ENCODE results near the gene ZNF438. TPM values are rescaled to one million over a fixed set of nuclear protein-coding genes. Genes with fewer than 3 reads are reported as not detected.

Gene ZNF438
- total and polyA plus RNA-seq, 2 of the 13 experiments (the other 11 are each of a cell fraction or from before 2014, with no cell fraction given), result 0.75 to 0.83 TPM

DNA sequence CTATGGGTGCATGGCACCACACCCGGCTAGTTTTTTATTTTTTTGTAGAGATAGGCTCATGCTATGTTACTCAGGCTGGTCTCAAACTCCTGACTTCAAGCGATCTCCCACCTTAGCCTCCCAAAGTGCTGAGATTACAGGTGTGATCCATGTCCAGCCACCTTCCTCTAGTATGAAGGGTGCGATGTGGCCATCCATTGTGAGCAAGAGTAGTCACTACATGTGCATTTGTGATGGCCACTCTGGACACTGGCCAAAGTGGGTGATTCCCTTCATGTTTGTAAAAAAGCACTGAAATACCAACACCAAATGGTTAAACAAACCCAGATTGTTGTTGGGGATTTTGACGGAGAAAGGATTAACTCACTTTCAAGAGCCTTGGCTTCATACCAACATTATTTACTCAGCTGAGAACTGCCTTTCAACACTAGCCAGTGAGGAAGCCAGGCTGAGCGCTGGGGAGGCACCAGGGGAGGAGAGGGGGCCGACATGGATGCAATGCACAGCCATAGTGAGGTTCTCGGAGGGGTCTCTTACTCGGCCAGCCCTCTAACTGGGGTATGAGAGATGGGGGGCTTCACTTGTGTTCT is 204.0 kb downstream of the ZNF438 start:
- no TSS peak for BruUV-seq (replicated peaks)
- FAIRE-seq (no peak), ATAC-seq (no peak), DNase-seq (ENCODE audit: low spot score) (no peak)
- Histone ChIP-seq H3K36me3 (replicated peaks in 1 of 2; ENCODE audit: control insufficient read depth in 1 of 2, insufficient read depth in 2 of 2, low read length in 2 of 2) (no peaks in the 10 kb centered on the region), H3K79me2 (ENCODE audit: insufficient read depth, low read length) (no peaks in the 10 kb centered on the region), H3K27ac (ENCODE audit: extremely low read length, insufficient read depth, low read length) (no peak overlapping the region), H3K4me1 (ENCODE audit: insufficient read depth, low read length) (no peaks in the 10 kb centered on the region), H3K4me3 (replicated peaks in 1 of 3; ENCODE audit: insufficient read depth in 1 of 3, low read depth in 2 of 3, low read length in 3 of 3) (no peak overlapping the region), H3K9ac (ENCODE audit: insufficient read depth, low read depth, low read length) (no peak overlapping the region), H3K9me3 (ENCODE audit: low read length) (no peaks in the 10 kb centered on the region), H2AFZ (ENCODE audit: low read length) (no peak overlapping the region), H3K4me2 (ENCODE audit: low read depth, low read length) (no peak overlapping the region), H3K27me3 (ENCODE audit: control insufficient read depth in 1 of 2, insufficient read depth in 2 of 2, low read length in 2 of 2) (peaks cover 1 to 25% of the 10 kb centered on the region in 2 experiments; a peak in 4 of 5 replicates), H4K20me1 (ENCODE audit: insufficient read depth, low read length) (no peaks in the 10 kb centered on the region)
- ChIA-PET CTCF (ENCODE audit: low intra/inter-chr PET ratio, low total read pairs) (no interaction called here), POLR2A (no interaction called here)
- TF ChIP-seq ZFP82 (CRISPR knock-in tag; IDR thresholded peaks at IDR 0.05; ENCODE audit: borderline replicate concordance) (no peak), ZNF501 (CRISPR knock-in tag; IDR thresholded peaks at IDR 0.05) (no peak), ZNF552 (CRISPR knock-in tag; IDR thresholded peaks at IDR 0.05; ENCODE audit: borderline replicate concordance) (no peak), ZNF850 (CRISPR knock-in tag; conservative IDR thresholded peaks at IDR 0.05) (no peak), SUZ12 (IDR thresholded peaks at IDR 0.05; ENCODE audit: low read depth, low read length) (no peak), ZNF570 (CRISPR knock-in tag; IDR thresholded peaks at IDR 0.05; ENCODE audit: borderline replicate concordance) (no peak), ZNF329 (CRISPR knock-in tag; IDR thresholded peaks at IDR 0.05; ENCODE audit: low read depth) (no peak), ERF (CRISPR knock-in tag; IDR thresholded peaks at IDR 0.05) (no peak), ZNF33A (CRISPR knock-in tag; IDR thresholded peaks at IDR 0.05; ENCODE audit: borderline replicate concordance) (no peak), RELA (CRISPR knock-in tag; IDR thresholded peaks at IDR 0.05) (no peak), WIZ (CRISPR knock-in tag; IDR thresholded peaks at IDR 0.05) (no peak), TBX2 (CRISPR knock-in tag; IDR thresholded peaks at IDR 0.05; ENCODE audit: borderline replicate concordance) (no peak), THYN1 (CRISPR knock-in tag; IDR thresholded peaks at IDR 0.05; ENCODE audit: borderline replicate concordance, low read depth) (no peak)
- TF ChIP-seq, protein P1, sequence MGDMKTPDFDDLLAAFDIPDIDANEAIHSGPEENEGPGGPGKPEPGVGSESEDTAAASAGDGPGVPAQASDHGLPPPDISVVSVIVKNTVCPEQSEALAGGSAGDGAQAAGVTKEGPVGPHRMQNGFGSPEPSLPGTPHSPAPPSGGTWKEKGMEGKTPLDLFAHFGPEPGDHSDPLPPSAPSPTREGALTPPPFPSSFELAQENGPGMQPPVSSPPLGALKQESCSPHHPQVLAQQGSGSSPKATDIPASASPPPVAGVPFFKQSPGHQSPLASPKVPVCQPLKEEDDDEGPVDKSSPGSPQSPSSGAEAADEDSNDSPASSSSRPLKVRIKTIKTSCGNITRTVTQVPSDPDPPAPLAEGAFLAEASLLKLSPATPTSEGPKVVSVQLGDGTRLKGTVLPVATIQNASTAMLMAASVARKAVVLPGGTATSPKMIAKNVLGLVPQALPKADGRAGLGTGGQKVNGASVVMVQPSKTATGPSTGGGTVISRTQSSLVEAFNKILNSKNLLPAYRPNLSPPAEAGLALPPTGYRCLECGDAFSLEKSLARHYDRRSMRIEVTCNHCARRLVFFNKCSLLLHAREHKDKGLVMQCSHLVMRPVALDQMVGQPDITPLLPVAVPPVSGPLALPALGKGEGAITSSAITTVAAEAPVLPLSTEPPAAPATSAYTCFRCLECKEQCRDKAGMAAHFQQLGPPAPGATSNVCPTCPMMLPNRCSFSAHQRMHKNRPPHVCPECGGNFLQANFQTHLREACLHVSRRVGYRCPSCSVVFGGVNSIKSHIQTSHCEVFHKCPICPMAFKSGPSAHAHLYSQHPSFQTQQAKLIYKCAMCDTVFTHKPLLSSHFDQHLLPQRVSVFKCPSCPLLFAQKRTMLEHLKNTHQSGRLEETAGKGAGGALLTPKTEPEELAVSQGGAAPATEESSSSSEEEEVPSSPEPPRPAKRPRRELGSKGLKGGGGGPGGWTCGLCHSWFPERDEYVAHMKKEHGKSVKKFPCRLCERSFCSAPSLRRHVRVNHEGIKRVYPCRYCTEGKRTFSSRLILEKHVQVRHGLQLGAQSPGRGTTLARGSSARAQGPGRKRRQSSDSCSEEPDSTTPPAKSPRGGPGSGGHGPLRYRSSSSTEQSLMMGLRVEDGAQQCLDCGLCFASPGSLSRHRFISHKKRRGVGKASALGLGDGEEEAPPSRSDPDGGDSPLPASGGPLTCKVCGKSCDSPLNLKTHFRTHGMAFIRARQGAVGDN (CRISPR knock-in tag; IDR thresholded peaks at IDR 0.05), result no peak
- in situ Hi-C loops (cut with HindIII; ENCODE audit: extremely low pct_ligation_motif_present, low pct_unique_long_range_greater_than_20kb) (no loop called here), intact Hi-C loops (cut with micrococcal nuclease; ENCODE audit: unreplicated experiment) (no loop called here)
- WGBS (ENCODE audit: low lambda C conversion rate), result 13% methylated on average over 7 of the region's 8 CpGs

Data from HepG2 (cell line).